MM.1S (cell line): ENCODE data around the gene CCL15.

Experiments used
- EZH2 ChIP-seq: fragments of 300-600 bp; sonication (generic); optimal IDR thresholded peaks from 2 replicates; pipeline ENCODE3; 2017; ENCODE audit warnings: low read depth, mild to moderate bottlenecking, antibody characterized with exemption, low read length, mixed read lengths
- TF ChIP-seq, protein P1 (sequence below): fragments of 300-600 bp; sonication (generic); IDR thresholded peaks from 2 replicates; pipeline ENCODE4 v1.5.1; 2016; ENCODE audit warnings: antibody characterized with exemption, low read length, mixed read lengths

DNA sequence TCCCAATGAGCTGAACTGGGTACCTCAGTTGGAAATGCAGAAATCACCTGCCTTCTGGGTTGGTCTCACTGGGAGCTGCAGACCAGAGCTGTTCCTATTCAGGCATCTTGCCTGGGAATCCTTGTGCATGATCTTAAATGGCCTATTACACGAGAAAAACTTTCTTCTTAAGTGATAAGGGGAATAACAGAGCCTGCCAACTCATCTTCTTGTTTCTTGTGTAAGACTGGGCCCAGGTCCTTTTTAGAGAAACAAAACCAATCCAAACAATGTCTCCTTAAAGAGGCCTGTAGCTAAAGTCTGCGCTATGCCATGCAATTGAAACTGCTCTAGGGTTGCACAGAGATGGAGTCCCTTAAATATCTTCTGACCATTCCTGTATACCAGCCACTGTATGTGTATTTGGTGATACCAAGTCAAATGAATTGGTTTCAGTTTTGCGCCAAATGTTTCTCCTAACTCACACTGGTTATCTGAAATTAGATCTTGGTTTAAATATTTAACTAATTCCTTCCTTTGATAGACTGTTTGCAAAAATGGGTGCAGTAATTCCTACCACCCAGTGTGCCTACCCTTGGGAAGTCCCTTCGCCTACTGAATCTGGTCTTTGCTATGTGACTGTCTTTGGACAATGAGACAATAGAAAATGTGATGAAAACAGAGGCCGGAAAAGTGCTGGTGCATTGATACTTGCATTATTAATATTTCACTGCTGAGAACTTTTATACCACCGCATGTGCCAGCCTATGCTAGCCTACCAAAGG is 22.9 kb upstream of the CCL15 start:
- TF ChIP-seq, protein P1, sequence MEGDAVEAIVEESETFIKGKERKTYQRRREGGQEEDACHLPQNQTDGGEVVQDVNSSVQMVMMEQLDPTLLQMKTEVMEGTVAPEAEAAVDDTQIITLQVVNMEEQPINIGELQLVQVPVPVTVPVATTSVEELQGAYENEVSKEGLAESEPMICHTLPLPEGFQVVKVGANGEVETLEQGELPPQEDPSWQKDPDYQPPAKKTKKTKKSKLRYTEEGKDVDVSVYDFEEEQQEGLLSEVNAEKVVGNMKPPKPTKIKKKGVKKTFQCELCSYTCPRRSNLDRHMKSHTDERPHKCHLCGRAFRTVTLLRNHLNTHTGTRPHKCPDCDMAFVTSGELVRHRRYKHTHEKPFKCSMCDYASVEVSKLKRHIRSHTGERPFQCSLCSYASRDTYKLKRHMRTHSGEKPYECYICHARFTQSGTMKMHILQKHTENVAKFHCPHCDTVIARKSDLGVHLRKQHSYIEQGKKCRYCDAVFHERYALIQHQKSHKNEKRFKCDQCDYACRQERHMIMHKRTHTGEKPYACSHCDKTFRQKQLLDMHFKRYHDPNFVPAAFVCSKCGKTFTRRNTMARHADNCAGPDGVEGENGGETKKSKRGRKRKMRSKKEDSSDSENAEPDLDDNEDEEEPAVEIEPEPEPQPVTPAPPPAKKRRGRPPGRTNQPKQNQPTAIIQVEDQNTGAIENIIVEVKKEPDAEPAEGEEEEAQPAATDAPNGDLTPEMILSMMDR: no peak
- no peak for TF ChIP-seq EZH2
